Tibial nerve (tissue), 3 donors: ENCODE results near the gene PCDHB12.
"Not testable (repeated sequence)": the region's sequence is repeated elsewhere in the genome, so short reads cannot be mapped to it uniquely, and the experiment has no call there.

ENCODE experiments used
- CTCF ChIP-seq, 5 experiments: fragments of 200-600 bp in 3 of 5; fragments of 450-650 bp in 2 of 5; sonication (generic) in 3 of 5; IDR thresholded peaks; one replicate each; pipeline ENCODE4 v1.5.1; 2016 to 2019; ENCODE audit warnings: antibody characterized with exemption in 5 of 5, mild to moderate bottlenecking in 3 of 5, moderate library complexity in 2 of 5
- POLR2A ChIP-seq, 2 donors: fragments of 450-650 bp; IDR thresholded peaks; one replicate each; pipeline ENCODE4 v1.6.1; 2017; ENCODE audit warnings: antibody characterized with exemption in 2 of 2, mild to moderate bottlenecking in 2 of 2, moderate library complexity in 2 of 2

- TF ChIP-seq CTCF, POLR2A (IDR thresholded peaks at IDR 0.05): not testable (repeated sequence)
These were observed 19.8 kb upstream of the PCDHB12 start for GRCh38 chr5:141188682-141189081.
